ENCODE results near the gene ARHGAP15.

- TF ChIP-seq POLR2A (IDR thresholded peaks at IDR 0.05) (no peak), CTCF (IDR thresholded peaks at IDR 0.05) (no peak)
Measured at GRCh38 chr2:143486976-143487375, 357.8 kb downstream of the ARHGAP15 start.

All from vagina (tissue), 2 donors.